Prostate gland (tissue), 2 donors: Measurements from ENCODE around the gene STEAP1B. TPM values are rescaled to one million over a fixed set of nuclear protein-coding genes. Genes with fewer than 3 reads are reported as not detected.
"Not testable (repeated sequence)": the region's sequence is repeated elsewhere in the genome, so short reads cannot be mapped to it uniquely, and the experiment has no call there.

ENCODE experiments used
- DNase-seq: peaks from one replicate; pipeline ENCODE4 v3.0.0-alpha.2; 2019; ENCODE audit warnings: low spot score
- H3K27ac ChIP-seq, 2 donors: fragments of 200-600 bp; sonication (generic); 2 replicates each; pipeline ENCODE4 v1.5.1; 2017 to 2019
- H3K27me3 ChIP-seq: fragments of 200-600 bp; sonication (generic); replicated peaks from 2 replicates; pipeline ENCODE4 v1.5.1; 2019; ENCODE audit not compliant: insufficient read depth
- H3K36me3 ChIP-seq, 2 donors: fragments of 200-600 bp; sonication (generic); 1 replicate in 1 of 2; 2 replicates in 1 of 2; pipeline versions ENCODE4 v1.5.1 to v1.8.1; 2017 to 2019
- H3K4me1 ChIP-seq: fragments of 200-600 bp; sonication (generic); replicated peaks from 2 replicates; pipeline ENCODE4 v1.5.1; 2019
- H3K4me3 ChIP-seq, 2 donors: fragments of 200-600 bp; sonication (generic); 2 replicates each; pipeline ENCODE4 v1.5.1; 2017 to 2019
- H3K9me3 ChIP-seq: fragments of 200-600 bp; sonication (generic); 2 replicates; pipeline ENCODE4 v1.5.1; 2017
- POLR2A ChIP-seq: fragments of 450-650 bp; IDR thresholded peaks from one replicate; pipeline ENCODE4 v1.6.1; 2016; ENCODE audit warnings: antibody characterized with exemption, mild to moderate bottlenecking
- POLR2AphosphoS5 ChIP-seq: sonication (generic); formaldehyde crosslinking; IDR thresholded peaks from one replicate; pipeline ENCODE4 v1.6.1; 2017; ENCODE audit warnings: antibody characterized with exemption
- WGBS: methylation state at CpG from one replicate; pipeline ENCODE4 v1.1.5; 2018; 5-methylcytosine and 5-hydroxymethylcytosine counted together
- intact Hi-C: fragments of 100-400 bp; cut with DNase I; formaldehyde crosslinking; loops from one replicate; pipeline ENCODE4 v1.14.2; 2022
- total RNA-seq, 2 donors: library from RNA; depleted of rRNA; stranded (reverse); fragments of >200 nt; gene quantifications; one replicate each; pipeline ENCODE4 v1.1.0, GENCODE V29; 2016
- TF ChIP-seq, protein P1 (sequence below), 4 experiments: fragments of 200-600 bp in 2 of 4; fragments of 450-650 bp in 2 of 4; sonication (generic) in 2 of 4; IDR thresholded peaks; 1 replicate in 3 of 4; 2 replicates in 1 of 4; pipeline ENCODE4 v1.5.1; 2016 to 2019; ENCODE audit warnings: antibody characterized with exemption in 4 of 4, mild to moderate bottlenecking in 2 of 4, moderate library complexity in 2 of 4

The STEAP1B gene
- total RNA-seq, 2 donors from 2014 or later = 6.4 TPM; not detected in 1

DNA sequence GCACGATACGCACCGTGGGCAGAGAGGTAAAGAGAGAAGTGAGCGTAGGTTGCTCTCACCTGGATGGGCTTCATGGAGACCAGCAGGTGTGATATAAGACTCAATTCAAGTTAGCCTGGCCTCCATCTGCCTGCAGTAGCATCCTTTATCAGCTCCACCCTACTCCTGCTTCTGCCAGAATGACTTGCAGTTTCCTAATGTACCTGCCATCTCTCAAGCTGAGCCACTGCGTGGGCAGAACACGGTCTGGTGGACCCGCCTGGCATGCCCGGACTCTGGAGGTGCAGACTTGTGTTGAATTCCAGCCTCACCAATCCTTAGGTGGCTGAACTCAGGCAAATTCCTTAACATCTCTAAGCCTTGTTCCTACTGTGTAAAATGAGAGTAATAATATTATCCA lies 64.3 kb downstream of the STEAP1B start:
- Histone ChIP-seq H3K4me1 (no peaks in the 10 kb centered on the region), H3K36me3 (no peaks in the 10 kb centered on the region), H3K27ac (no peak overlapping the region), H3K9me3 (no peaks in the 10 kb centered on the region), H3K27me3 (no peaks in the 10 kb centered on the region), H3K4me3 (no peak overlapping the region)
- intact Hi-C loops = no loop called here
- 93% methylated on average over 8 of the region's 8 CpGs for WGBS
- DNase-seq = no peak
- no peak for TF ChIP-seq POLR2A
- TF ChIP-seq, protein P1, sequence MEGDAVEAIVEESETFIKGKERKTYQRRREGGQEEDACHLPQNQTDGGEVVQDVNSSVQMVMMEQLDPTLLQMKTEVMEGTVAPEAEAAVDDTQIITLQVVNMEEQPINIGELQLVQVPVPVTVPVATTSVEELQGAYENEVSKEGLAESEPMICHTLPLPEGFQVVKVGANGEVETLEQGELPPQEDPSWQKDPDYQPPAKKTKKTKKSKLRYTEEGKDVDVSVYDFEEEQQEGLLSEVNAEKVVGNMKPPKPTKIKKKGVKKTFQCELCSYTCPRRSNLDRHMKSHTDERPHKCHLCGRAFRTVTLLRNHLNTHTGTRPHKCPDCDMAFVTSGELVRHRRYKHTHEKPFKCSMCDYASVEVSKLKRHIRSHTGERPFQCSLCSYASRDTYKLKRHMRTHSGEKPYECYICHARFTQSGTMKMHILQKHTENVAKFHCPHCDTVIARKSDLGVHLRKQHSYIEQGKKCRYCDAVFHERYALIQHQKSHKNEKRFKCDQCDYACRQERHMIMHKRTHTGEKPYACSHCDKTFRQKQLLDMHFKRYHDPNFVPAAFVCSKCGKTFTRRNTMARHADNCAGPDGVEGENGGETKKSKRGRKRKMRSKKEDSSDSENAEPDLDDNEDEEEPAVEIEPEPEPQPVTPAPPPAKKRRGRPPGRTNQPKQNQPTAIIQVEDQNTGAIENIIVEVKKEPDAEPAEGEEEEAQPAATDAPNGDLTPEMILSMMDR (IDR thresholded peaks at IDR 0.05) = no peak
- no peak for TF ChIP-seq POLR2AphosphoS5

DNA sequence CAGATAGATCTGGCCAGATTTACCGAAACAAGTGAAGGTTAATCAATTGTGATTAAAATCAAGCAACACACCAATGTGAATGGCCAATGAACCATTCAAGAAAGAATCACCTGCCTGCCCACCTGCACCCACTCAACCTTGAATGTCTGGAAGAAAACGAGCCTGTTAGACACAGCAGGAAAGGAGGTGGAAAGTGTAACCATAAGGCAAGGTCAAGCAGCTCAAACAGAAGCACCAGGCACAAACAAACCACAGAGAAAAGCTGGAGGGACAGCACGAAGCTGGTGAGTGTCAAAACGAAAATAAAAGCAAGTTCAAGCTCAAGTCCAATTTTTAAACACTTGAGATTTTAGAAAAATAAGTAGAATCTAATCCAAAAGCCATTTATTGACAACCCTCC lies 64.9 kb downstream of the STEAP1B start:
- Histone ChIP-seq H3K4me1 (no peaks in the 10 kb centered on the region), H3K9me3 (no peaks in the 10 kb centered on the region), H3K4me3 (no peak overlapping the region), H3K27ac (no peak overlapping the region), H3K36me3 (no peaks in the 10 kb centered on the region), H3K27me3 (no peaks in the 10 kb centered on the region)
- intact Hi-C loops = no loop called here
- TF ChIP-seq, protein P1 (IDR thresholded peaks at IDR 0.05) = no peak
- no peak for TF ChIP-seq POLR2A
- TF ChIP-seq POLR2AphosphoS5 = no peak
- no peak for DNase-seq
- WGBS = 89% methylated on average over 4 of the region's 4 CpGs

DNA sequence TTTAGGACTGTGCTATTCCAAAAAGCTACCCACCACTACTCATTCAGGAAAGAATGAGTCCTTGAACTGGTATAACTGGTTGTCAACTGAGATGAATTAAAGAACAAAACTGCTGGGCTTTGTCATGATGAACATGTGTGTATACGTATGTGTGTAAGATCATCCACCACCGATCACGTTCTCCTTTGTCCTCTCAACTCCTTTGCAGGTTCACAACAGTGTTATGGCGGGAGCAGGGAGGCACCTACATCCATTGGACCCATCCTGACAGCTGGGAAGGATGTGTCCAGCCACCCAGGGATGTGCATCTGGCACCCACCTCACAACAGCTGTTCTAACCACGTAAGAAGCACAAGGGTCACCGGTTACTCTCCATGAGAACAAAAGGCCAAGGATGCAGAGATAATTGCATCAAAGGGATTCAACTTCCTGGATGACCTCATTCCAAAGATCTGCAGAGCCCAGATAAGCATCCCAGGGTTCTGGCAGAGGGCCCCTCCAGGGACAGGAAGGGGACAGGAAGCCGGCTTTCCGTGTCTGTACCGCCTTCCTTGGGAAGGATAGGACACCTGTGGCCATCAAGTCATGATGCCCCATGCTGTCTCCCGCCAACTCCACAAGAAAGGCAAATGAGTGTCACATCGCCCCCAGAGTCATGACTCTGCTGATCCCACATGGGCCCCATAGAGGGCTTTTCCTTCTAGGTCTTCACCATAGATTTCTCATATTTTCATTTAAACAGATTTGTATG lies 66.1 kb downstream of the STEAP1B start:
- H3K4me1 ChIP-seq = no peaks in the 10 kb centered on the region
- intact Hi-C loops = no loop called here
- H3K9me3 ChIP-seq = no peaks in the 10 kb centered on the region
- TF ChIP-seq POLR2A = no peak
- TF ChIP-seq, protein P1 (IDR thresholded peaks at IDR 0.05) = no peak
- no peak for TF ChIP-seq POLR2AphosphoS5
- H3K4me3 ChIP-seq = no peak overlapping the region
- H3K27ac ChIP-seq = no peak overlapping the region
- DNase-seq = no peak
- H3K36me3 ChIP-seq = no peaks in the 10 kb centered on the region
- 78% methylated on average over 11 of the region's 11 CpGs for WGBS
- H3K27me3 ChIP-seq = no peaks in the 10 kb centered on the region

DNA sequence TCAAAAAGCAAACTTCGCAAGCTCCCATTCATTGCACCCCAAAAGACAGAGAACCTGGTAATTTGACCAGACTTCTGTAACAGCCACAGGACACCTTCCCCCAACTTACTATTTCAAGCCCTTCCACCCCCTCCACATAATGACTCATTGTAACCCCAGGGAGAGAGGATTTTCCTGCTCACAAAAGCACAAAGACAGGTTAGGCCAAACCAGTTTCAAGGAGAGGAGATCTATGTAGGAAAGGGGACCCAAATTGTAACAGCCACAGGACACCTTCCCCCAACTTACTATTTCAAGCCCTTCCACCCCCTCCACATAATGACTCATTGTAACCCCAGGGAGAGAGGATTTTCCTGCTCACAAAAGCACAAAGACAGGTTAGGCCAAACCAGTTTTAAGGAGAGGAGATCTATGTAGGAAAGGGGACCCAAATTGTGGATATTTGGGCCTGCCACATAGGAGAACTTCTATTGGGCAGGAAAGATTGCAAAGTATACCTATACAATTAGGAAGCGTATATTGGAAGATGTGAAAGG lies 66.8 kb downstream of the STEAP1B start:
- H3K9me3 ChIP-seq, H3K4me3 ChIP-seq, intact Hi-C loops, DNase-seq, H3K27me3 ChIP-seq, H3K4me1 ChIP-seq, H3K27ac ChIP-seq, H3K36me3 ChIP-seq: not testable (repeated sequence)
- 92% methylated on average over 2 of the region's 2 CpGs for WGBS

DNA sequence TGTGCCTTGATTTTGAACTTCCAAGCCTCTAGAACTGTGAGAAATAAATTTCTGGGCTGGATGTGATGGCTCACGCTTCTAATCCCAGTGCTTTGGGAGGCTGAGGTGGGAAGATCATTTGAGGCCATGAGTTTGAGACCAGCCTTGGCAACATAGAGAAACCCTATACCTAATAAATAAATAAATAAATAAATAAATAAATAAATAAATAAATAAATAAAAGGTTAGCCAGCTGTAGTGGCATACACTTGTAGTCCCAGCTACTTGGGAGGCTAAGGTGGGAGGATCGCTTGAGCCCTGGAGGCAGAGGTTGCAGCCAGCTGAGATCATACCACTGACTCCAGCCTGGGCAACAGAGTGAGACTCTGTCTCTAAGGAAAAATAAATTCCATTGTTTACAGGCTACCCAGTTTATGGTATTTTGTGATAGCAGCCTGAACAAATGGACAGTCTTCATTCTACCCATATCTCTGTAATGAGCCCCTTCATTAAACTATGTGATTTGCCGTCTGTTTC lies 67.7 kb downstream of the STEAP1B start:
- TF ChIP-seq POLR2AphosphoS5 (no peak), POLR2A (no peak)
- TF ChIP-seq, protein P1 (IDR thresholded peaks at IDR 0.05) = no peak
- WGBS = 97% methylated on average over 3 of the region's 3 CpGs
- Histone ChIP-seq H3K9me3 (no peaks in the 10 kb centered on the region), H3K27ac (no peak overlapping the region), H3K27me3 (no peaks in the 10 kb centered on the region), H3K4me3 (no peak overlapping the region), H3K36me3 (no peaks in the 10 kb centered on the region), H3K4me1 (no peaks in the 10 kb centered on the region)
- no peak for DNase-seq
- intact Hi-C loops = no loop called here
